ENCODE results near the gene TMEM131L.

Gene TMEM131L

DNA sequence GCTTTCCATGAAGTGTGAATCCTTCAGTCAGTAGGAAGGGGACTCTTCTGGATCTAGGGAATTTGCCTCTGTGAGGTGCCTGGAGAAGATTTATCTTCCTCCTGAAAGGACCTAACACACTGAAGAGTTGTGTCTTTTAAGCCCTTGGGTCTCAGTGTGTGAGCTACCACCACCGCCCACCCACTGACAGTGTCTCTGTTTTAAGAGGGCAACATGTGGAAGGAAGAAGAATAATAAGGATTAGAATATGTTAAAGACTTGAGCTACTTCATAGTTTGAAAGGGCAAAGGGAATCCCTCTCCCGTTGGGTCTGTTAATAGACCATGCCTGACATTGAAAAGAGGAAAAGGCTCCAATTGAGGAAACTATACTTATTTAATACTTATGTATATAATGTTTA is 153.7 kb downstream of the TMEM131L start:
- TF ChIP-seq GATA3 (IDR thresholded peaks at IDR 0.05; ENCODE audit: low read depth, low read length), result no peak
- TF ChIP-seq GATA2 (IDR thresholded peaks at IDR 0.05; ENCODE audit: low read depth, low read length), result no peak

GRCh38 chr4:153620352-153620751 is 154.2 kb downstream of the TMEM131L start:
- TF ChIP-seq GATA3 (IDR thresholded peaks at IDR 0.05; ENCODE audit: low read depth, low read length), result no peak
- TF ChIP-seq GATA2 (IDR thresholded peaks at IDR 0.05; ENCODE audit: low read depth, low read length), result no peak

GRCh38 chr4:153622093-153622492 is 155.9 kb downstream of the TMEM131L start:
- TF ChIP-seq GATA3 (IDR thresholded peaks at IDR 0.05; ENCODE audit: low read depth, low read length) (no peak), GATA2 (IDR thresholded peaks at IDR 0.05; ENCODE audit: low read depth, low read length) (no peak)

- TF ChIP-seq GATA2 (IDR thresholded peaks at IDR 0.05; ENCODE audit: low read depth, low read length) (no peak), GATA3 (IDR thresholded peaks at IDR 0.05; ENCODE audit: low read depth, low read length) (no peak)
Observed at GRCh38 chr4:153622778-153623240, 156.6 kb downstream of the TMEM131L start.

DNA sequence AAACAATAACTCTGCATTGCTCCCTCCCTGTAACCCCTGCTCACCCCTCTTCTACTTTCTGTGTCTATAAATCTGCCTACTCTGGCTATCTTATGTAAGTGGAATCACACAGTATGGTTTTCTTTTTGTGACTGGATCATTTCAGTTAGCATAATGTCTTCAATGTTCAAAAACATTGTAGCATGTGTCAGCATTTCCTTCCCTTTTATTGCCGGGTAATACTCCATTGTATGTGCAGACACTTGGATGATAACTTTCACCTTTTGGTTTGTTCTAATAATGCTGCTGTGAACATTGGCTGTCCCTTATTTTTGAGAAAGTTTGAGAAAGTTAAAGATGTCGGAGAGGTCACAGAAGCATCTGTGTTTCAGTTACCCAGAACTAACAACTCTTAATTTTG is 157.3 kb downstream of the TMEM131L start:
- no peak for TF ChIP-seq GATA2 (IDR thresholded peaks at IDR 0.05; ENCODE audit: low read depth, low read length)
- TF ChIP-seq GATA3 (IDR thresholded peaks at IDR 0.05; ENCODE audit: low read depth, low read length), result no peak

GRCh38 chr4:153628796-153629315 is 162.7 kb downstream of the TMEM131L start:
- TF ChIP-seq GATA3 (IDR thresholded peaks at IDR 0.05; ENCODE audit: low read depth, low read length), result no peak

DNA sequence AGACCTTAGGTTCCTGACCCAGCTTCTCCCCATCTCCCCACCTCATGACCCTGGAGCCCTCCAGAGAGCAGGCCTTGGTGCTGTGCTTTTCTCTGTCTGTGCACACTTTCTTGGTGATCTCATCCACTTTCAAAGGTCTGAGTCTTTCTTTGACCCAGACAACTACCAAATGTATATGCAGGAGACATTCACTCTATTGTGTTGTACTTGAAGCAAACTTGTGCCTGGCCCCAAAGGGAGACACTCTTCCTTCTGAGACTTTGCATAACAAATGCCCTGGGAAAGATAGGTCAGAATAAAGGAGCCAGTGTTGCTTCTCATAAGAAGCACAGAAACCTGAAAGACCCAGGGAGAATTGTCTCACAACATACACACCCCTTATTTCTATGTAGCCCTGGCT is 163.6 kb downstream of the TMEM131L start:
- no peak for TF ChIP-seq GATA3 (IDR thresholded peaks at IDR 0.05; ENCODE audit: low read depth, low read length)
- TF ChIP-seq GATA2 (IDR thresholded peaks at IDR 0.05; ENCODE audit: low read depth, low read length), result no peak

- TF ChIP-seq GATA3 (IDR thresholded peaks at IDR 0.05; ENCODE audit: low read depth, low read length) (no peak), GATA2 (IDR thresholded peaks at IDR 0.05; ENCODE audit: low read depth, low read length) (no peak)
Observed at GRCh38 chr4:153634738-153635353, 168.7 kb downstream of the TMEM131L start.

- TF ChIP-seq GATA2 (IDR thresholded peaks at IDR 0.05; ENCODE audit: low read depth, low read length) (no peak), GATA3 (IDR thresholded peaks at IDR 0.05; ENCODE audit: low read depth, low read length) (no peak)
Observed at GRCh38 chr4:153635846-153636245, 169.7 kb downstream of the TMEM131L start.

DNA sequence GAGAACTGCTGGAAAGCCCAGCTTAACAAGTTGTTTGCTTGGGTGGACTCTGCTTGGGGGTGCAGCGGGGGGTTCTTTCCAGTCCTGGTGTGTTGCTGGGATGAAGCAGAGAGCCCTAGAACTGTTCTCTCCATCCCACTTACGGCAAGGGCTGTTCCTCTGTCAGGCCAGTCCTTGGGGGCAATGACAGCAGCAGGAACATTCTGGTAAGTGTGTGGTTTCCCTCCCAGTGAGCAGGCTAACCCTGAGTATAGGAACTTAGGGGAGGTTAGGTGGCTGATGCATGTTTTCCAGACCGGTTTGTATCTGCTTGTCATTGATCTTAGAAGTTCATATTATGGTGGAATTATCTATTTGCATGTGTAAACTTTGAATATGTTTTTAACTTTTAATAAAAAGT is 171.0 kb downstream of the TMEM131L start:
- TF ChIP-seq GATA3 (IDR thresholded peaks at IDR 0.05; ENCODE audit: low read depth, low read length), result no peak
- no peak for TF ChIP-seq GATA2 (IDR thresholded peaks at IDR 0.05; ENCODE audit: low read depth, low read length)

DNA sequence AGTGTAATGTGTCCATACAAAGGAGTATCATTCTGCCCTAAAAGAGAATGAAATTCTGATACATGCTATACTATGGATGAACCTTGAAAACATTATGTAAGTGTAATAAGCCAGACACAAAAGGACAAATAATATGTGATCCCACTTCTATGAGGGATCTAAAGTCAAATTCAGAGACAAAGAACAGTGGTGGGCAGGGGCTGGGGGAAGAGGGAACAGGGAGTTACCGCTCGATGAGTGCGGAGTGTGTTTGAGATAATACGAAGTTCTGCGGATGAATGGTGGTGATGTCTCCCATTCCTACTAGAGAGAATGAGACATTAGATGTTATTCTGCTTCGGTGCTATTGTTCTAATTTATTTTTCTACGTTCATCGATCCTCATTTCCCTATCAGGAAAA is 171.9 kb downstream of the TMEM131L start:
- TF ChIP-seq GATA3 (IDR thresholded peaks at IDR 0.05; ENCODE audit: low read depth, low read length), result no peak
- TF ChIP-seq GATA2 (IDR thresholded peaks at IDR 0.05; ENCODE audit: low read depth, low read length), result no peak

- TF ChIP-seq GATA2 (IDR thresholded peaks at IDR 0.05; ENCODE audit: low read depth, low read length), result no peak
- TF ChIP-seq GATA3 (IDR thresholded peaks at IDR 0.05; ENCODE audit: low read depth, low read length), result no peak
Observed at GRCh38 chr4:153638999-153639398, 172.8 kb downstream of the TMEM131L start.

DNA sequence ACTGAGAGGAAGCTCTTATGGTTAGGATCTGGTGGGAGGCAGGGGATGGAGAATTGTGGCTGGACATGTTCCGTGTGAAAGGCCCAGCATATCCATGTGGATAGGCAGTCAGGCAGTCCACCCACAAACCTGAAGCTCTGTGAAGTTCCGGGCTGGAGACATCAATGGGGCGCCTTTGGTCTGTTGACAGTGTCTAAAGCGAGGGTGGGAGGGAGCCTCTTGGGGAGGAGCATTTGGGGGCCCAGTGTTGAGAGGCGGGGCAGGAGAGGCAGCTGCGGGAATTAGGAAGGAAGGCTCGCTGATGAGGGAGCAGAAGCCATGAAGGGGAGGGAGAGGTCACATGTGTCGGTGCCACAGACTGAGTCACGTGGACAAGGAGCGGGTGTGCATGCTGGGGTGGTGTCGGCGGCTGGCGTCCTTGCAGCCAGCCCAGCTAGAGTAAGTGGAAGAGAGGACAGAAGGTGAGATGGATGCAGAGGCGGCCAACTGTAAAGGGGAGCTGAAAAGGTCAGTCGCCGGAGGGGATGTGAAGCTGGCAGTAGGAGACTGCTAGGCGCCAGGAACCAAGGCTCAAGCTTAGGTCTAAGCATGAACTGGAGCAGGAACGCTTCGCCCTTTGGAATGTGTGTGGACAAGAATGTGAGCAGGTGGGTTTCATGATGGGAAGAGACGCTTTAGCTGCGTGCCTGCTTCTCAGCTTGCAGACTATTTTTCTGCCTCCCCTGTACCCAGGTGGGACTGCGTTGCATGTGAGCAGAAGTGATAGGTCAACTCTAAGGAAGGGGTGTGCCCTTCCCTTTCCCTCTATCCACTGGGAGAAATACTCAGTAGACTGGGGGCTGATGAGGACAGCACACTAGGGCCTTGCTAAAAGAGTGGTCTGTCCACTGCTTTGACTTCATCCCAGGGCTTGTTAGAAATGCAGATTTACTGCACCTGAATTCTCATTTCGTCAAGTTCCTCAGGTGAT is 174.0 kb downstream of the TMEM131L start:
- no peak for TF ChIP-seq GATA2 (IDR thresholded peaks at IDR 0.05; ENCODE audit: low read depth, low read length)
- TF ChIP-seq GATA3 (IDR thresholded peaks at IDR 0.05; ENCODE audit: low read depth, low read length), result no peak

DNA sequence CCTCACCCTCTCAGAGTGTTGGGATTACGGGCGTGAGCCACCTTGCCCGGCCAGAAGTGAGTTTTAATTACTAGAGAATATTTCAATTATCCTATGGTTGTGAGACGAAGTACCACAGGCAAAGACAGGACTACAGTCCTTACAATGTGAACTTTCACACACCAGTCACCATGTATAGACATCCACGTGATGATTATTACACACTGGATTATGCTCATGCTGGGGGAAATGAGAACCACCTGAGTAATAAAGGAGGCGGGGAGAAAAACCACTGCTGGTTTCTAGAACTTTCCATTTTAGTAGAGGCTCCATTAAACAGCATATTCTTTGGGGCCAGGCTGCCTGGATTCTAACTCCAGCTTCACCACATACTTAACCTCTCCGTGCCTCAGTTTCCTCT is 175.4 kb downstream of the TMEM131L start:
- TF ChIP-seq GATA3 (IDR thresholded peaks at IDR 0.05; ENCODE audit: low read depth, low read length) (no peak), GATA2 (IDR thresholded peaks at IDR 0.05; ENCODE audit: low read depth, low read length) (no peak)
